H1 (cell line): ENCODE results near the gene LSM10. TPM values are rescaled to one million over a fixed set of nuclear protein-coding genes. Genes with fewer than 3 reads are reported as not detected.

Experiments
- CTCF ChIA-PET: fragments of 300-600 bp; sonication (Branson Sonifier 250); formaldehyde crosslinking; loops from one replicate; lab custom pipeline; 2021; ENCODE audit not compliant: partially characterized antibody; lab: Charles Lee
- POLR2A ChIA-PET: fragments of 300-600 bp; sonication (Branson Sonifier 250); formaldehyde crosslinking; loops from one replicate; lab custom pipeline; 2021; ENCODE audit warnings: inconsistent platforms; ENCODE audit not compliant: partially characterized antibody; lab: Charles Lee
- DNase-seq, 2 experiments: peaks; one replicate each; pipeline versions ENCODE4 v3.0.0 to v3.0.0-alpha.2; 2010 to 2022; ENCODE audit warnings: low spot score in 2 of 2, low read depth in 1 of 2, mixed read lengths in 1 of 2
- FAIRE-seq: peaks from 2 replicates; lab custom pipeline; 2011; peaks lifted over from hg19 to GRCh38; lab: Jason Lieb, UNC
- H2AFZ ChIP-seq: 2 replicates; pipeline ENCODE4 v1.8.1; 2012; ENCODE audit warnings: low read length, inconsistent platforms
- H2AK5ac ChIP-seq: 2 replicates; pipeline ENCODE4 v1.6.1; 2013; ENCODE audit warnings: low read depth, low read length
- H2BK120ac ChIP-seq: replicated peaks from 2 replicates; pipeline ENCODE3; 2013; ENCODE audit warnings: low read depth, low read length, inconsistent platforms
- H2BK12ac ChIP-seq: 2 replicates; pipeline ENCODE4 v1.6.1; 2013; ENCODE audit warnings: low read depth, low read length
- H2BK15ac ChIP-seq: 2 replicates; pipeline ENCODE4 v1.6.1; 2013; ENCODE audit warnings: low read length
- H2BK20ac ChIP-seq: 2 replicates; pipeline ENCODE4 v1.6.1; 2013; ENCODE audit warnings: low read length
- H2BK5ac ChIP-seq: 2 replicates; pipeline ENCODE4 v1.6.1; 2013; ENCODE audit warnings: low read depth, low read length
- H3K14ac ChIP-seq: 2 replicates; pipeline ENCODE4 v1.6.1; 2013; ENCODE audit warnings: inconsistent platforms; ENCODE audit not compliant: insufficient read length
- H3K18ac ChIP-seq: 2 replicates; pipeline ENCODE4 v1.6.1; 2013; ENCODE audit warnings: low read length; ENCODE audit errors: extremely low read depth
- H3K23ac ChIP-seq: 2 replicates; pipeline ENCODE4 v1.6.1; 2013; ENCODE audit warnings: inconsistent platforms; ENCODE audit not compliant: insufficient read length
- H3K23me2 ChIP-seq: 2 replicates; pipeline ENCODE4 v1.6.1; 2013; ENCODE audit warnings: low read depth, low read length
- H3K27ac ChIP-seq: 2 replicates; pipeline ENCODE4 v1.6.1; 2011; ENCODE audit warnings: low read depth, low read length, inconsistent platforms
- H3K27me3 ChIP-seq, 4 experiments: replicated peaks in 1 of 4; 1 replicate in 1 of 4; 2 replicates in 3 of 4; pipeline versions ENCODE4 v1.6.1 to v1.8.1; 2011 to 2013; ENCODE audit warnings: low read length in 3 of 4, mild to moderate bottlenecking in 3 of 4, inconsistent platforms in 2 of 4, mixed read lengths in 2 of 4, moderate library complexity in 1 of 4; ENCODE audit not compliant: control insufficient read depth in 3 of 4, insufficient read depth in 3 of 4; ENCODE audit errors: extremely low read depth in 1 of 4
- H3K36me3 ChIP-seq, 4 experiments: 2 replicates each; pipeline versions ENCODE4 v1.6.1 to v1.8.1; 2011 to 2013; ENCODE audit warnings: mild to moderate bottlenecking in 4 of 4, low read length in 3 of 4, moderate library complexity in 2 of 4, control low read depth in 1 of 4, inconsistent platforms in 1 of 4; ENCODE audit not compliant: insufficient read depth in 4 of 4, control insufficient read depth in 2 of 4
- H3K4ac ChIP-seq: replicated peaks from 2 replicates; pipeline ENCODE3; 2013; ENCODE audit warnings: low read length, low read depth, mixed read lengths, inconsistent platforms; ENCODE audit not compliant: insufficient read length
- H3K4me1 ChIP-seq, 4 experiments: replicated peaks in 1 of 4; 1 replicate in 1 of 4; 2 replicates in 3 of 4; pipeline versions ENCODE4 v1.6.1 to v1.8.1; 2011 to 2013; ENCODE audit warnings: low read length in 3 of 4, inconsistent platforms in 2 of 4, mixed read lengths in 1 of 4; ENCODE audit not compliant: insufficient read depth in 4 of 4, control insufficient read depth in 3 of 4
- H3K4me2 ChIP-seq, 2 experiments: 2 replicates each; pipeline versions ENCODE4 v1.6.1 to v1.8.1; 2011 to 2013; ENCODE audit warnings: low read depth in 2 of 2, low read length in 2 of 2, control low read depth in 1 of 2, inconsistent platforms in 1 of 2, mild to moderate bottlenecking in 1 of 2; ENCODE audit not compliant: insufficient read depth in 1 of 2
- H3K4me3 ChIP-seq, 4 experiments: fragments of 200-600, 300-600 bp in 1 of 4; sonication (generic), shearing (Covaris generic), sonication (Bioruptor Twin) in 1 of 4; 2 replicates each; pipeline versions ENCODE4 v1.5.1 to v1.8.1; 2011 to 2016; ENCODE audit warnings: low read length in 4 of 4, low read depth in 3 of 4, control low read depth in 2 of 4, inconsistent platforms in 2 of 4, mild to moderate bottlenecking in 2 of 4, mixed read lengths in 1 of 4, moderate library complexity in 1 of 4; ENCODE audit not compliant: insufficient read depth in 2 of 4; ENCODE audit errors: extremely low read depth in 1 of 4
- H3K56ac ChIP-seq: replicated peaks from 2 replicates; pipeline ENCODE3; 2013; ENCODE audit warnings: low read depth, mild to moderate bottlenecking, mixed read lengths, low read length, inconsistent platforms; ENCODE audit not compliant: insufficient read length
- H3K79me1 ChIP-seq: 2 replicates; pipeline ENCODE4 v1.6.1; 2013; ENCODE audit warnings: low read depth, low read length, control low read depth
- H3K79me2 ChIP-seq, 2 experiments: 2 replicates each; pipeline versions ENCODE4 v1.6.1 to v1.8.1; 2012 to 2013; ENCODE audit warnings: low read length in 2 of 2, mild to moderate bottlenecking in 2 of 2, inconsistent platforms in 1 of 2; ENCODE audit not compliant: insufficient read depth in 2 of 2, control insufficient read depth in 1 of 2
- H3K9ac ChIP-seq, 4 experiments: replicated peaks in 1 of 4; 1 replicate in 1 of 4; 2 replicates in 3 of 4; pipeline versions ENCODE4 v1.6.1 to v1.8.1; 2011 to 2013; ENCODE audit warnings: low read depth in 3 of 4, low read length in 3 of 4, control low read depth in 2 of 4, mild to moderate bottlenecking in 2 of 4, moderate library complexity in 2 of 4, inconsistent platforms in 1 of 4; ENCODE audit errors: extremely low read depth in 1 of 4
- H3K9me3 ChIP-seq, 2 experiments: 2 replicates each; pipeline versions ENCODE4 v1.6.1 to v1.8.1; 2012 to 2013; ENCODE audit warnings: mild to moderate bottlenecking in 2 of 2, moderate library complexity in 2 of 2, control low read depth in 1 of 2, inconsistent platforms in 1 of 2, low read depth in 1 of 2, low read length in 1 of 2, mixed read lengths in 1 of 2; ENCODE audit not compliant: insufficient read depth in 2 of 2
- H4K20me1 ChIP-seq, 2 experiments: replicated peaks in 1 of 2; 2 replicates each; pipeline versions ENCODE3 to v1.8.1; 2011 to 2013; ENCODE audit warnings: inconsistent platforms in 2 of 2, low read length in 2 of 2, mild to moderate bottlenecking in 1 of 2; ENCODE audit not compliant: insufficient read depth in 2 of 2, control insufficient read depth in 1 of 2
- H4K5ac ChIP-seq: 2 replicates; pipeline ENCODE4 v1.6.1; 2013; ENCODE audit warnings: low read length, low read depth, mixed read lengths, inconsistent platforms; ENCODE audit not compliant: insufficient read length
- H4K8ac ChIP-seq: 2 replicates; pipeline ENCODE4 v1.8.0; 2013; ENCODE audit warnings: mild to moderate bottlenecking, moderate library complexity, low read length, inconsistent platforms; ENCODE audit not compliant: insufficient read depth; ENCODE audit errors: extremely low read depth
- H4K91ac ChIP-seq: replicated peaks from 2 replicates; pipeline ENCODE3; 2013; ENCODE audit warnings: low read length, mixed read lengths, inconsistent platforms; ENCODE audit not compliant: insufficient read length
- CHD2 ChIP-seq: IDR thresholded peaks from 2 replicates; pipeline ENCODE4 v1.6.1; 2012; ENCODE audit warnings: low read length, improper control_type of control experiment
- E2F6 ChIP-seq: IDR thresholded peaks from 2 replicates; pipeline ENCODE4 v1.6.1; 2012; ENCODE audit warnings: inconsistent platforms
- GTF2F1 ChIP-seq: IDR thresholded peaks from 2 replicates; pipeline ENCODE4 v1.6.1; 2012; ENCODE audit warnings: low read depth, low read length, improper control_type of control experiment, borderline replicate concordance
- MAX ChIP-seq: IDR thresholded peaks from 2 replicates; pipeline ENCODE4 v1.6.1; 2012; ENCODE audit warnings: inconsistent platforms
- POLR2AphosphoS5 ChIP-seq: IDR thresholded peaks from 2 replicates; pipeline ENCODE4 v1.6.1; 2011; ENCODE audit warnings: low read depth, low read length
- RNF2 ChIP-seq: fragments of 200-900, 300-1000 bp; sonication (generic); IDR thresholded peaks from 2 replicates; pipeline ENCODE4 v1.7.1; 2016; ENCODE audit warnings: borderline replicate concordance, low read depth, mild to moderate bottlenecking, antibody characterized with exemption, low read length; ENCODE audit not compliant: poor library complexity, severe bottlenecking; ENCODE audit errors: missing control alignments
- TAF7 ChIP-seq: optimal IDR thresholded peaks from 2 replicates; pipeline ENCODE3; 2011; ENCODE audit warnings: low read depth, mild to moderate bottlenecking, inconsistent platforms, low read length, moderate library complexity, borderline replicate concordance
- WGBS, 2 experiments: shearing (Covaris generic) in 1 of 2; methylation state at CpG; one replicate each; pipeline versions ENCODE4 v1.1.6 to v1.1.7; 2013 to 2015; ENCODE audit warnings: low lambda C conversion rate in 2 of 2, mixed read lengths in 2 of 2, inconsistent platforms in 1 of 2, low coverage in 1 of 2, missing lambda C conversion rate in 1 of 2; ENCODE audit not compliant: insufficient replicate concordance in 2 of 2, insufficient coverage in 1 of 2, insufficient read length in 1 of 2; ENCODE audit errors: extremely low coverage in 1 of 2, missing lambda C conversion rate in 1 of 2; 5-methylcytosine and 5-hydroxymethylcytosine counted together
- polyA plus RNA-seq, 7 experiments: library from polyadenylated mRNA; depleted of rRNA in 3 of 7; stranded (reverse) in 5 of 7; unstranded in 2 of 7; fragments of >200 nt in 5 of 7; fragments of 200-250 nt in 2 of 7; gene quantifications; 1 replicate in 5 of 7; 2 replicates in 1 of 7; 4 replicates in 1 of 7; pipeline versions ENCODE4 v1.2.1 to v1.2.3, GENCODE V29; 2011 to 2013; ENCODE audit warnings: missing spikeins in 2 of 7, mixed read lengths in 2 of 7
- total RNA-seq: library from RNA; stranded (reverse); fragmentation: NEBNext Ultra II Directional; extraction: Animal tissue kit (Norgen Biotek cat#: 25700); gene quantifications from 2 replicates; pipeline ENCODE4 v1.2.1, GENCODE V29; 2021

LSM10 gene
- total and polyA plus RNA-seq, 2 of the 8 experiments (the other 6 are each of a cell fraction or from before 2014, with no cell fraction given), result 59.5 to 140 TPM

GRCh38 chr1:36446746-36447145 lies 49.0 kb upstream of the LSM10 start:
- Histone ChIP-seq H2BK5ac (no peak overlapping the region), H3K4ac (no peak overlapping the region), H4K8ac (no peak overlapping the region), H2BK15ac (no peak overlapping the region), H3K4me2 (no peak overlapping the region), H3K9ac (no peak overlapping the region), H4K91ac (no peak overlapping the region), H3K27ac (no peak overlapping the region), H2BK20ac (no peak overlapping the region), H2BK120ac (no peak overlapping the region), H4K5ac (no peak overlapping the region), H3K79me1 (no peaks in the 10 kb centered on the region), H3K4me3 (no peak overlapping the region), H2AK5ac (no peak overlapping the region), H3K14ac (no peak overlapping the region), H2BK12ac (no peak overlapping the region), H3K36me3 (no peaks in the 10 kb centered on the region), H4K20me1 (no peaks in the 10 kb centered on the region), H3K18ac (no peak overlapping the region), H3K56ac (no peak overlapping the region), H2AFZ (no peak overlapping the region), H3K4me1 (no peaks in the 10 kb centered on the region; a peak in 1 of 7 replicates), H3K79me2 (no peaks in the 10 kb centered on the region), H3K23ac (no peak overlapping the region), H3K23me2 (no peaks in the 10 kb centered on the region; the same call in 1 of the 2 replicates), H3K27me3 (no peaks in the 10 kb centered on the region), H3K9me3 (no peaks in the 10 kb centered on the region)
- FAIRE-seq (no peak), DNase-seq (no peak)
- ChIA-PET POLR2A (no interaction called here), CTCF (interaction anchor here (0.7 to 1.3 kb wide), 8 partner anchors 9 to 83 kb away, joined by 3 to 9 read pairs (median 3); no protein-coding TSS in a partner anchor)
- TF ChIP-seq TAF7 (no peak), GTF2F1 (no peak), POLR2AphosphoS5 (no peak), CHD2 (no peak), RNF2 (no peak), MAX (no peak), E2F6 (no peak)
- WGBS, 2 experiments, result 61% methylated on average over 5 of the region's 5 CpGs; no CpG with 5 or more reads in 1 of the 2 experiments
